DND-41 (cell line): ENCODE data around the gene KLHL17.

Experiments used
- CTCF ChIP-seq: IDR thresholded peaks from 2 replicates; pipeline ENCODE4 v1.5.1; 2012; ENCODE audit warnings: borderline replicate concordance, low read length, moderate library complexity, mild to moderate bottlenecking; ENCODE audit not compliant: poor library complexity, severe bottlenecking; ENCODE audit errors: extremely low read depth
- EZH2 ChIP-seq: IDR thresholded peaks from 3 replicates; pipeline ENCODE4 v1.6.1; 2012; ENCODE audit warnings: borderline replicate concordance, low read depth, mild to moderate bottlenecking, moderate library complexity, low read length, inconsistent platforms; ENCODE audit not compliant: severe bottlenecking

- TF ChIP-seq CTCF (no peak), EZH2 (no peak)
Measured at GRCh38 chr1:942411-942821, 18.0 kb upstream of the KLHL17 start.
